Stomach (tissue), 9 donors: ENCODE data around the gene NR6A1. TPM values are rescaled to one million over a fixed set of nuclear protein-coding genes. Genes with fewer than 3 reads are reported as not detected.
"Not testable (repeated sequence)": the region's sequence is repeated elsewhere in the genome, so short reads cannot be mapped to it uniquely, and the experiment has no call there.

ENCODE experiments used
- DNase-seq, 2 donors: peaks; one replicate each; pipeline versions ENCODE4 v3.0.0 to v3.0.0-alpha.2; 2013 to 2019
- H3K27ac ChIP-seq, 5 donors: fragments of 200-600 bp in 4 of 5; sonication (generic) in 4 of 5; one replicate each; pipeline ENCODE4 v1.5.1; 2013 to 2019; ENCODE audit warnings: mild to moderate bottlenecking in 1 of 5, moderate library complexity in 1 of 5
- H3K27me3 ChIP-seq, 3 donors: fragments of 200-600 bp; sonication (generic); one replicate each; pipeline ENCODE4 v1.5.1; 2017 to 2019; ENCODE audit warnings: mixed run types in 1 of 3
- H3K36me3 ChIP-seq, 4 donors: fragments of 200-600 bp; sonication (generic); 1 replicate in 3 of 4; 2 replicates in 1 of 4; pipeline ENCODE4 v1.5.1; 2016 to 2019
- H3K4me1 ChIP-seq, 4 donors: fragments of 200-600 bp; sonication (generic); one replicate each; pipeline ENCODE4 v1.5.1; 2016 to 2019
- H3K4me3 ChIP-seq, 4 donors: fragments of 200-600 bp; sonication (generic) in 3 of 4; one replicate each; pipeline ENCODE4 v1.5.1; 2016 to 2019; ENCODE audit warnings: mild to moderate bottlenecking in 1 of 4
- H3K9me3 ChIP-seq, 4 donors: fragments of 200-600 bp; sonication (generic); one replicate each; pipeline ENCODE4 v1.5.1; 2016 to 2019
- CTCF ChIP-seq, 7 experiments: fragments of 450-650 bp in 4 of 7; fragments of 200-600 bp in 3 of 7; sonication (generic) in 3 of 7; IDR thresholded peaks; one replicate each; pipeline ENCODE4 v1.5.1; 2016 to 2019; ENCODE audit warnings: antibody characterized with exemption in 7 of 7, control low read depth in 2 of 7, mild to moderate bottlenecking in 1 of 7
- EP300 ChIP-seq: sonication (generic); formaldehyde crosslinking; IDR thresholded peaks from one replicate; pipeline ENCODE4 v1.6.1; 2017; ENCODE audit warnings: antibody characterized with exemption
- POLR2A ChIP-seq, 4 donors: fragments of 450-650 bp; IDR thresholded peaks; one replicate each; pipeline ENCODE4 v1.6.1; 2016; ENCODE audit warnings: antibody characterized with exemption in 4 of 4, control low read depth in 2 of 4, mild to moderate bottlenecking in 1 of 4, moderate library complexity in 1 of 4
- POLR2AphosphoS5 ChIP-seq, 3 donors: sonication (generic); formaldehyde crosslinking; IDR thresholded peaks; one replicate each; pipeline ENCODE4 v1.6.1; 2016; ENCODE audit warnings: antibody characterized with exemption in 3 of 3
- WGBS, 5 donors: extraction: QIAGEN DNeasy Blood & Tissue Kit in 3 of 5; methylation state at CpG; one replicate each; pipeline versions ENCODE4 v1.1.5 to v1.1.7; 2013 to 2018; 5-methylcytosine and 5-hydroxymethylcytosine counted together
- intact Hi-C: fragments of 100-400 bp; cut with DNase I; formaldehyde crosslinking; loops from one replicate; pipeline ENCODE4 v1.15.1; 2023; ENCODE audit warnings: low total_unique reads
- polyA plus RNA-seq, 3 donors: library from polyadenylated mRNA; stranded (reverse); fragments of 200-250 nt; gene quantifications; one replicate each; pipeline ENCODE4 v1.2.3, GENCODE V29; 2013
- total RNA-seq, 5 donors: library from RNA; depleted of rRNA; stranded (reverse); fragments of >200 nt; gene quantifications; one replicate each; pipeline versions ENCODE4 v1.1.0 to v1.2.3, GENCODE V29; 2014 to 2016
- donor health status: healthy with polysubstance abuse.
- donor health status: Bipolar disorder and iron deficiency.
- donor health status: healthy.

Gene NR6A1
- total and polyA plus RNA-seq, 8 donors = 0.15 to 3.2 (median 1.5) TPM; not detected in 1

DNA sequence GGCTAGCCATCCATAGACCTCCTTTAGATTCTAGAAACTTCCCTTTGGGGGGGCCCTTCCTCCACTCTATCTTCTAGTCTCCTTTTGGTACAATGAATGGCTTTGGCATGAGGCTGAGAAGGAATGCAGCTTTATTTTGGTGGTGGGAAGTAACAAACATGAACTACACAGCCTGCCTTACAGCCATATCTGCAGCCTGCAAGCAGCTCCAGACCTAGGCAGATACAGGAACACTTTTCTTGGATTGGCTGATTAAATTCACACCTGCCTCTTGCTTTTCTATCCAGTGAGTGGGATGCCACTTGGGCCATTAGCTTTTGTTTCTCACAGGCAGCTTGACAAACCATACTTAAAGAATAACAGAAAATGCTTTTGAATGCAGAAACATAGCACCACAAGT, 28.2 kb downstream of the NR6A1 start:
- Histone ChIP-seq H3K9me3 (no peaks in the 10 kb centered on the region), H3K27ac (no peak overlapping the region), H3K36me3 (no peaks in the 10 kb centered on the region), H3K4me1 (no peaks in the 10 kb centered on the region), H3K27me3 (no peaks in the 10 kb centered on the region), H3K4me3 (no peak overlapping the region)
- no peak for DNase-seq
- intact Hi-C loops = no loop called here
- TF ChIP-seq EP300 = no peak
- TF ChIP-seq CTCF (IDR thresholded peaks at IDR 0.05) = no peak
- no peak for TF ChIP-seq POLR2A (IDR thresholded peaks at IDR 0.05)
- TF ChIP-seq POLR2AphosphoS5 (IDR thresholded peaks at IDR 0.05) = no peak

DNA sequence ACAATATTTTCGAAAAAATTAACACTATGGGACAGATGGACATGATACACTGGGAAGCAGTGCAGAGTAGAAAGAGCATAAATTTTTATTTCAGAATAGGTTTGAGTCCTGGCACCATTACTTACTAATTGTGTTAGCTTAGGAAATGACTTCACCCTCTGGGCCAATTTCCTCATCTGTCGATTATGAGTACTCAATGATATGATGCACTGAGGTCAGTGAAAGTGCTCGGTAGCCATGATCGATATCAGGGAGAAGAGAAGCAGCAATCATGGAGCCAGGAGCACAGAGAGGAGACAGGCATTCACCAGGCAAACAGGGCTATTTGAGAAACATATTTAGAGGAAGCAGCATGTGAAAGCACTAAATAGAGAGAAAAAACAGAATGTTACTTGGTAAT, 29.4 kb downstream of the NR6A1 start:
- Histone ChIP-seq H3K27ac (no peak overlapping the region), H3K4me1 (no peaks in the 10 kb centered on the region), H3K36me3 (no peaks in the 10 kb centered on the region), H3K9me3 (no peaks in the 10 kb centered on the region), H3K27me3 (no peaks in the 10 kb centered on the region), H3K4me3 (no peak overlapping the region)
- intact Hi-C loops = no loop called here
- whole genome bisulfite sequencing, 5 donors = 72 to 88% (median 78%) methylated on average over 4 of the region's 4 CpGs
- no peak for TF ChIP-seq EP300
- TF ChIP-seq CTCF (IDR thresholded peaks at IDR 0.05) = no peak
- TF ChIP-seq POLR2A (IDR thresholded peaks at IDR 0.05) = no peak
- no peak for TF ChIP-seq POLR2AphosphoS5 (IDR thresholded peaks at IDR 0.05)
- no peak for DNase-seq

DNA sequence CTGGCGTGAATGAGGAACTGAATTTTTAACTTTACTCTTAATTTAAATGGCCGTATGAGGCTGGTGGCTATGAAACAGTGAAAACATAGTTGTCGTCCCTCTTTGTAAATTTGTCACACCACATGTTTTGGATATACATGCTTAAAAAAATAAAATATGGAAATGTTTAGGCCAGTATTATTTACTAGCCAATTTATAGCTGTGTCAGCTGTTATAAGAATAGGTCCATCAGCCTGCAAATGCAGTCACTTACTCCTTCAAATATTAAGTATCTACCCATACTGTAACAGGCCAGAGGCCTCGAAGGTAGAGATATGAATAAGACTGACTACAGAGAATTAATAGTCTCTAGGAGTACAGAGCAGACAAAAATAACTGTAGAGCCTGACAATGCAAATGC, 30.0 kb downstream of the NR6A1 start:
- no peaks in the 10 kb centered on the region for H3K27me3 ChIP-seq

GRCh38 chr9:124739360-124739759, 31.8 kb downstream of the NR6A1 start:
- Histone ChIP-seq H3K9me3 (no peaks in the 10 kb centered on the region), H3K27ac (no peak overlapping the region), H3K27me3 (no peaks in the 10 kb centered on the region), H3K4me1 (no peaks in the 10 kb centered on the region), H3K36me3 (no peaks in the 10 kb centered on the region), H3K4me3 (no peak overlapping the region)
- DNase-seq = no peak
- 53 to 83% (median 69%) methylated on average over 2 of the region's 2 CpGs for WGBS, 5 donors
- intact Hi-C loops = no loop called here
- TF ChIP-seq POLR2A (IDR thresholded peaks at IDR 0.05) (no peak), CTCF (IDR thresholded peaks at IDR 0.05) (no peak), POLR2AphosphoS5 (IDR thresholded peaks at IDR 0.05) (no peak), EP300 (no peak)

More for the DNA sequence above, 30.0 kb downstream of the NR6A1 start:
- no peak overlapping the region for H3K27ac ChIP-seq
- no peak for TF ChIP-seq EP300
- TF ChIP-seq POLR2A (IDR thresholded peaks at IDR 0.05) = no peak
- TF ChIP-seq POLR2AphosphoS5 (IDR thresholded peaks at IDR 0.05) = no peak
- no peak for TF ChIP-seq CTCF (IDR thresholded peaks at IDR 0.05)
- intact Hi-C loops = no loop called here
- no peaks in the 10 kb centered on the region for H3K36me3 ChIP-seq
- H3K4me3 ChIP-seq = no peak overlapping the region
- DNase-seq = no peak
- no peaks in the 10 kb centered on the region for H3K4me1 ChIP-seq
- no peaks in the 10 kb centered on the region for H3K9me3 ChIP-seq
- WGBS, 5 donors = 91 to 96% (median 95%) methylated on average over 4 of the region's 4 CpGs

DNA sequence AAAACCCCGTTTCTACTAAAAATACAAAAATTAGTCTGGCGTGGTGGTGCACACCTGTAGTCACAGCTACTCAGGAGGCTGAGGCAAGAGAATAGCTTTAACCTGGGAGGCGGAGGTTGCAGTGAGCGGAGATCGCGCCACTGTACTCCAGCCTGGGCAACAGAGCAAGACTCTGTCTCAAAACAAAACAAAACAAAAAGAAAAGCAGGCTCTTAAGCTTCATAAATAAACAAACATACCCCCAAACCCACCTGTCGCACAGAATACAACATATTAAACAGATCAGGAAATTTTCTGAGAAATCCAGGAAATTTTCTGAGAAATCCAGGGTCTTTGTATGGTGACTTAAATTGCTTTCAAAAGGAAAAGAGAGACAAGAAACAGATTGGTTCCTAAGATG, 33.0 kb downstream of the NR6A1 start:
- H3K4me1 ChIP-seq, H3K9me3 ChIP-seq, H3K27ac ChIP-seq, DNase-seq, H3K36me3 ChIP-seq, H3K27me3 ChIP-seq, H3K4me3 ChIP-seq, intact Hi-C loops: not testable (repeated sequence)
- 88 to 99% (median 98%) methylated on average over 7 of the region's 7 CpGs for WGBS, 5 donors
